HG02970 (cell line): Measurements from ENCODE around the gene CD164L2.
"Not testable (repeated sequence)": the region's sequence is repeated elsewhere in the genome, so short reads cannot be mapped to it uniquely, and the experiment has no call there.

Experiments used
- ATAC-seq: cut with Tn5 transposase; IDR thresholded peaks from one replicate; pipeline ENCODE4 v1.9.1; 2021; ENCODE audit warnings: mild to moderate bottlenecking, moderate library complexity, moderate number of reproducible peaks; ENCODE audit not compliant: unreplicated experiment, low FRiP score

The CD164L2 gene

GRCh38 chr1:27383039-27383605 lies at the start of gene CD164L2:
Gene CD164L2, minus strand, starts transcription at chr1:27383333. Its CDS starts 94 bp downstream, at chr1:27383239.
- ATAC-seq: no peak

GRCh38 chr1:27432725-27433124 lies 49.6 kb upstream of the CD164L2 start:
- not testable (repeated sequence) for ATAC-seq

DNA sequence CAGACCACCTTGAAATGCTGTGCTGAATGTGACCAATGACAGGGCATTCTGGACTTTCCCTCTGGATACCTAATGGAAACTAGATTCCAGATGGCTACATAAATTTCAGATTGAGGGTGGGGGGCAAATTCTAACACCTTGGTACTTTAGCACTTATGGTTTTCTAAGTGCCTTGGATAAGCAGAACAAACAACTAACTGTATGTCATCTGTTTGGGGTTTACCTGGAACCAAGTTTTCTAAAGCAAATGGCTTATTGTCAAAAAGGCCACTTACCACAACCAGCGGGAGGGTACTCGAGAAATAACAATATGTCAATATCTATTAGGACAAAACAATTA lies 48.4 kb upstream of the CD164L2 start:
- no peak for ATAC-seq

DNA sequence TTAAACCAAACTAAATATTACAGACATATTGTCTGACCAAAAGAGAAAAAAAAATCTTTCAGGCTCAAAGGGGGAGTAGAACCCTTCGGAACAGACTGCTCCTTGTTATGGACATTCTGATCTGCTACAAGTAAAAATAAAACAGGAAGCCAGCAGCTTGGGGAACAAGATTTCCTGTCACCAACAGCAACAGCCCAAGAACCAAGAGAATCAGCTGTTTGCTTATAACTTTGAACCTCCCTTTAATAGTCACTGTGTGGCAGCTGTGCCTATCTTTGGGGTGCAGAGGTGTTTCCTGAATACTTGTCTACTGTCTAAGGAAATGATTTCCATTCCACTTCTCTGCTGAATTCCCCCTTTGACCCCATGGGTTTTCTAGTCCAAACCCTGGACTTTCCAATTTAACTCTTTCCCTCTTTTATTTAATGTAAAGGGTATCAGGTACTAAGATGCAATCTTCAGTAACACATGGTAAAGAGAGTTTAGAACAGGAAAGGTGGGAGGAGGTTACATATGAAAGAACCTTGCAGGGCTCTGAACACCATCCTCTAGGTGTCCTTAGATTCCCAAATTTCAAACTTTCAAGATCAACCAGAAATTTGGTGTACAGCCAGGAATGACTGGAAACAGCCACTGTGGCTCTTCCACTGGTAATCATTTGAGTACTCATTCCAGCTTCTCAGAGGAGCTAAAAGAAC lies 47.9 kb upstream of the CD164L2 start:
- no peak for ATAC-seq

DNA sequence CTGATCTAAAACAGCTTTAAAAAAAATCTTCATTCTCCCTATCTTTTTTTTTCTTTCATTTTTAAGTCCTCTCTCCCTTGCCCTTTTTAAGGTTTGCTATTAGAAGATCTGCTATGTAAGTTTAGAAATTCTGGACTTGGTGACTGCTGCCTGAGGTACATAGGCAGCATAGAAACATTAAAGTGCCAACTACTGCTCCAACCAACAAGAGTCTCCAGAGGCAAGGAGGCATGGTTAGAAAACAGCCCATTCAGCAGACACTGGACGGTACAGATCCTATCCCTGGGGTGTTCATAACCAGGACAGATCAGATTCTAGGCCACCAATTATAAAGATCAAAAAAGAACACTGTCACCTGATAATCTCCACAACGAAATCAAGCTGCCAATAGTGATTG lies 45.9 kb upstream of the CD164L2 start:
- ATAC-seq: no peak

DNA sequence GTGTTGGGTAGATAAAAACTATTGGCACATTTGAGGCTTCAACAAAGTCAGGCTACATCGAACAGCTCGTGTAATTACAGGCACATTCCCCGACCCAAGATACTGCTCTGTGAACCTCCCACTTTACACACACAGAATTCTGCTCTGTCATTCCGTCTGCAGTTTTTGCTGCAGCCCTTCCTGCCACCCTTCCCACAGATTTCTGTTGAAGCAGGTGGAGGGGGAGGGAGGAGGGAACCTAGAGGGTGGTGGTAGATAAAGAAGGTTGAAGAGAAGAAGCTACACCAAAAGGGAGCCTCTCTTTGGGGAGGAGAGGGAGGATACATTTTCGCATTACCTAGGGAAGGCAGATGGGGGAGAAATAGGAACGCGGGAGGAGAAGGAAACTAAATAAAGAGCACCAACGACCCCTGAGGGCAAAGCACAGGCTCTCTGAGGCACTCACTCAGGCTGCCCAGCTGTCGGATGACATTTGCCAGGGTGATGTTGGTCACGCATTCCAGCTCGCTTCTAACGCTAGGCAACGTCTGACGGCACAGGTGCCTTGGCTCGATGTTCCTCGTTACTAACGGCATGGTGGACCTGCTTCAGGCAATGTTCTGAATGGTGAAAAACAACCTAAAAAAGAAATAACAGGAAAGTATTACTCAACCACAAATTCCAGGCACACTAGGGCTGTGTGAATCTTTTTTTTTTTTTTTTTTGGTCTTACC lies 45.3 kb upstream of the CD164L2 start:
- no peak for ATAC-seq

- no peak for ATAC-seq
Observed at GRCh38 chr1:27427816-27428315, 44.7 kb upstream of the CD164L2 start.

DNA sequence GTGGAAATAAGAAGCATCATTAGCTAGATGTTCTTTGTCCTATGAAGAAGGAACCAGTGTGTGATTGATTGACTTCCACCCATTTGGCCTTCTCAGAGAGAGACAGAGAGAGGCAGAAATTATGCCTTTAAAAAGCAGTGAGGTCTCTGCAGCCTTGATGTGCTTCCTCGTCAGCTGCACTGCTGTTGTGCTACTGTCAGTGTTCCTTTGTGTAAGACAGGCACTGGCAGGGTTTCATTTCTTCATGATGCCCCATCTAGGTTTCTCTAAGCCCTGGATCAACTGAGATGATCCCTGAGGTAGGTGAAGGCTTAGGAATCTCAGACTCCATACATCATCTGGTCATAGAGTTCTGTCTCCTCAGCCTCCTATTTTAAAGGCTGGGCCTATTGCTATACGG lies 44.2 kb upstream of the CD164L2 start:
- ATAC-seq: no peak

GRCh38 chr1:27423709-27424108 lies 40.6 kb upstream of the CD164L2 start:
- ATAC-seq: no peak

- ATAC-seq: peak; percentile 55
Observed at GRCh38 chr1:27418326-27419185, 35.4 kb upstream of the CD164L2 start.

DNA sequence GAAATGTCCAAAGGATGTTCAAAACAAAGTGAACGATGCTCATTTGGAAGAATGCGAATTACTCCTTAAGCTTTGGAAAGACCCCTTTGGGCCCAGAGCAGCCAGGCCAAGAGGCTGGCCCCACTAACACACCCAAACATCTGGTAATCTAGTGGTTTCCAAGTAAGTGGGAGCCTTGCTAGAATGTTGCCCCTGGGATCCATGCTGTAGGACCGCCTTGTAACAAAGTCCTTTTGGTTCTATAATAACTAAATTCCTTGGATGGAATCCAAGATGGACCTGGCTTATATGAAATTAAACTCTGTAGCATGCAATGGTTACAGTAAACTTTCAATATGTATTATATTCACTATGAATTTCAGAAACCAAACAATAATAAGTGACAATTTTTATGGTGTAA lies 34.6 kb upstream of the CD164L2 start:
- ATAC-seq: no peak

- ATAC-seq: no peak
Observed at GRCh38 chr1:27416387-27417111, 33.4 kb upstream of the CD164L2 start.

GRCh38 chr1:27414091-27414490 lies 31.0 kb upstream of the CD164L2 start:
- no peak for ATAC-seq

- ATAC-seq: no peak
Observed at GRCh38 chr1:27413004-27413403, 29.9 kb upstream of the CD164L2 start.

GRCh38 chr1:27412502-27412901 lies 29.4 kb upstream of the CD164L2 start:
- ATAC-seq: no peak

DNA sequence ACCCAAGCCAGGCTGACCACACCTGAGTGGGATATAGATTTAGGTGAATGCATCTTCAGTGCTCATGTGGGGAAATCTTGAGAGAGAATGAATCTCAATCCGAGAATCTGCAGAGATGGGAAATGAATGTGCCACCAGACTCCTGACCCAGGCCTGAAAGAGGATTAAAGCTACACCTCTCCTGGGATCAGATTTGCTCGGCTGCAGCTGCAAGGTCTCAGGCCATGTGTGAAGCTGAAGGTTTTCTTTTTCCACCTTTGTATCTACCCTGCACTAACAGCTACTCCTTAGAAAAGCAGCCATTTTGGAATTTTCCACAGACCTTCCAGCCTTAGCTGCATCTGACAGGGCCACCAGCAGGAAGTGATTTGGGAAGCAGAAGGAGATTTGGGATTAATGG lies 27.6 kb upstream of the CD164L2 start:
- ATAC-seq: no peak

DNA sequence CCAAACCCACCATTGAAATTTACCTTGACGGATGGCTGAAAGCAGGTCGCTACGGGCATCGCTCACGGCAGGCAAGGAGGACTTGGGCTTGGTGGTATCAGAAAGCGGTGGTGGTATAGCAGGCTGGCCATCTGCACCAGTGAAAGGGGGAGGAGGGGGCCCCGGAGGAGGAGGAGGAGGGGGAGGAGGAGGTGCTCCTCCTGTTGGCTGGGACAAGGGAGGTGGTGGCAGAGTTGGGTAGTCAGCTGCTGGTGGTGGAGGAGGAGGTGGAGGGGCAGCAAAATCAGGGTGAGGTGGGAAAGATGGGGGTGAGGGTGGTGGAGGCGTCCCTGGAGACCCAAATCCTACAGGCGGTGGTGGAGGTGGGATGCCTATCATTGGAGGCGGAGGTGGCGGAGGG lies 26.5 kb upstream of the CD164L2 start:
- no peak for ATAC-seq

GRCh38 chr1:27408151-27408550 lies 25.0 kb upstream of the CD164L2 start:
- no peak for ATAC-seq

DNA sequence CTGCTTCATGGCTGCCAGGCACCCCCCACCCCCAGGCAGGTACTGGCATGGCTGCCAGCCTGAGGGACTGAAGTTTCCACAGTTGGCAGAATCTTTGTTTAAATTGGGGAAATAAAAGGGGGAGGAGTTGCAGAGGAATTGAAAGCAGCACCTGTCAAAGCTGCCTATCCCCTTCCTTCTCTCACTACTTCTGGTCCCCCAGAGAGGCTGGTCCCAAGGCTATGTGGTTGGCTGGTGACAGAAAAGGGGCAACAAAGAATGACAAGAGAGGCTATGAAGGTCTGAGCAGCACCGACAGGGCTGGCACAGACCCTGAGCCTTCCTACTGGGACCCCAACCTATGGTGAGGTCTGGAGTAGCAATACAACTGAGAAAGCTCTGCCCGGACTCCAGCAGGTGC lies 23.7 kb upstream of the CD164L2 start:
- not testable (repeated sequence) for ATAC-seq

- no peak for ATAC-seq
Observed at GRCh38 chr1:27406362-27406680, 23.2 kb upstream of the CD164L2 start.
